HG03196 (cell line): Measurements from ENCODE around the gene CACNB1.
"Not testable (repeated sequence)": the region's sequence is repeated elsewhere in the genome, so short reads cannot be mapped to it uniquely, and the experiment has no call there.

Source experiments
- ATAC-seq: cut with Tn5 transposase; IDR thresholded peaks from one replicate; pipeline ENCODE4 v1.9.1; 2021; ENCODE audit not compliant: unreplicated experiment

The CACNB1 gene

DNA sequence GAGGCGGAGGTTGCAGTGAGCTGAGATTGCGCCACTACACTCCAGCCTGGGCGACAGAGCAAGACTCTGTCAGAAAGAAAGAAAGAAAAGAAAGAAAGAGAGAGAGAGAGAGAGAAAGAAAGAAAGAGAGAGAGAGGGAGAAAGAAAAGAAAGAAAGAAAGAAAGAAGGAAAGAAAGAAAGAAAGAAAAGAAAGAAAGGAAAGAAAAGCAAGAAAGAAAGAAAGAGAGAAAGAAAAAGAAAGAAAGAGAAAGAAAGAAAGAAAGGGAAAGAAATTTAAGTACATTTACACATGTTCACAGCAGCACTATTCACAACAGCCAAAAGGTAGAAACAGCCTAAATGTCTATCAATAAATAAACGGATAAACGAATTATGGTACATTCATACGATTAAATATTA, 67.9 kb downstream of the CACNB1 start:
- not testable (repeated sequence) for ATAC-seq

DNA sequence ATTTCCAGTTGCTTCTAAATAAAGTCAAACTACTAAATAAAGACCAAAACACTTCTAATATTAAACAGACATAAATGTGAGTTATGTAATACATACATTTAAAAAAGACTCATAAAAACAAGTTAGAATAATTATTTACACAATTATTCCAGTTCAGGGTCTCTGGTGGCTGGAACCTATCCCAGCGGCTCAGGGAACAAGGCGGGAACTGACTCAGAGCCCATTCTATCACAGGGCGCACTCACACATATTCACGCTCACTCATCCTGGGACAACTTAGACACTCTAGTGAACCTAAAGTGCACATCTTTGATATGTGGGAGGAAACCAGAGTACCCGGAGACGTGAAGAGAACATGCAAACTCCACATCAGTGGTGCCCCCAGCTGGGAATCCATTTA, 71.0 kb downstream of the CACNB1 start:
- no peak for ATAC-seq

DNA sequence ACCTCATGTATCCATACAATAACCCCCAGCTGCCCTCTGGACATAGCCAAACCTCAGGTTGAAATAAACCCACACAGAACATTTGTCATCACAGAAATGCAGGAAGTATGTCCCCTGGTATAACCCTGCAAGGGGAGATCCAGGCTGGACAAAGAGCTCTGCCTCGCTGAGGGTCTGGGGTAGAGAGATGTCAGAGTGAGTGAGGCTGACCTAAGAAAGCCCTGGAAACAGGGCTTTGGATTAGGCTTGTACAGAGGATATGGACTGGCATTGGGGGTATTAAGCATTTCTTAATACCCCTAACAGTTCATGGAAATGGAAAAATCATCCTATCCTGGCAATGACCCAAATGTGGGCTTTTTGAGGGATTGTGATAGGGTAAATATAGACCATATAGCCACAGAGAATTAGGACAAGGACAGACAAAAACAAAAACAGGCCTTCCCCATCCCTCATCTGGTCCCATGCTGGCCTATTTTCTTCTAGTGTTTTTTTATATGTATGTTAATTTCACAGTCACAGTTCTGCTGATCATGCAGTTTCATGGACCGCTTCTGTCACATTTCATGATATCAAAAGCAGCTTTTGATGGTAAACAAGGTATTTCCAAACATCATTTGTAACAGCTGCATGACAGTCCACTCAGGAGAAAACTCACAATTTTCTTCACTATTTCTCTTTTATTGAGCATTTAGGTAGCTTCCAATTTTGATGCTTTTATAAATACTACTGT, 72.2 kb downstream of the CACNB1 start:
- ATAC-seq, result no peak

DNA sequence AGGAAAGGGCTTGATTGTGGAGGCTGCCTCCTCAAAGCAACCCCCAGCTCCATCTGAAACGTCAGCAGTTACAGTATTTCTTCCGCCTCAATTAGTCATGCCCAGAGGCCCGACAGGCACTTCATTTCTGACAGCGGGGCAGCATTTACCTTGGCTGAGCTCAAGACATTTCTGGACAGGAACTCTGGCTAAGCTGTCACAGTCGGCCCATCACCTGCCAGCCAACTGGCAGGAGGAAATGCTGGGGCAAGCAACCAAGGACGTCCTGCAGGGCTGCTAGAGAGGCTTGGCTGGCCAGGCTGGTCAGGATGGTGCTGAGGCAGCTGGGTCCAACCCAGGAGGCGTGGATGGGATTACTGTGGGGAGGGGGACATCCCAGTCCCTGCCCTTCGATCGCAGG, 73.8 kb downstream of the CACNB1 start:
- no peak for ATAC-seq
